Limb (tissue), 2 donors: Measurements from ENCODE around the gene ANO10.
"Not testable (repeated sequence)": the region's sequence is repeated elsewhere in the genome, so short reads cannot be mapped to it uniquely, and the experiment has no call there.

Experiments used
- DNase-seq, 2 donors: peaks; one replicate each; pipeline ENCODE4 v3.0.0-alpha.2; 2016; ENCODE audit errors: extremely low spot score in 2 of 2

Gene ANO10

GRCh38 chr3:43621656-43622432 lies at the start of gene ANO10:
Gene ANO10 (minus strand): TSS chr3:43622011. CDS start chr3:43605852, 16,159 bp downstream.
- peak; percentile 98 to 100 for DNase-seq

GRCh38 chr3:43670635-43671522 lies 49.1 kb upstream of the ANO10 start:
- DNase-seq: no peak

- DNase-seq: not testable (repeated sequence)
Measured at GRCh38 chr3:43665011-43665410, 43.2 kb upstream of the ANO10 start.

- DNase-seq: not testable (repeated sequence)
Measured at GRCh38 chr3:43661376-43661775, 39.6 kb upstream of the ANO10 start.

GRCh38 chr3:43659250-43659880 lies 37.6 kb upstream of the ANO10 start:
- no peak for DNase-seq

- DNase-seq: not testable (repeated sequence)
Measured at GRCh38 chr3:43656390-43656789, 34.6 kb upstream of the ANO10 start.

GRCh38 chr3:43650345-43650744 lies 28.5 kb upstream of the ANO10 start:
- DNase-seq: no peak

- no peak for DNase-seq
Measured at GRCh38 chr3:43649365-43649968, 27.7 kb upstream of the ANO10 start.

GRCh38 chr3:43648957-43649356 lies 27.1 kb upstream of the ANO10 start:
- no peak for DNase-seq

GRCh38 chr3:43647331-43648166 lies 25.7 kb upstream of the ANO10 start:
- DNase-seq: no peak

- DNase-seq: no peak
Measured at GRCh38 chr3:43644443-43644842, 22.6 kb upstream of the ANO10 start.

GRCh38 chr3:43641306-43642114 lies 19.7 kb upstream of the ANO10 start:
- DNase-seq: no peak

- DNase-seq: no peak
Measured at GRCh38 chr3:43640681-43641080, 18.9 kb upstream of the ANO10 start.

GRCh38 chr3:43638594-43639447 lies 17.0 kb upstream of the ANO10 start:
- no peak for DNase-seq

GRCh38 chr3:43637702-43638101 lies 15.9 kb upstream of the ANO10 start:
- DNase-seq: no peak

GRCh38 chr3:43632986-43633385 lies 11.2 kb upstream of the ANO10 start:
- DNase-seq: no peak

- peak in 1 of 2 donors; percentile 7 for DNase-seq
Measured at GRCh38 chr3:43632269-43632733, 10.5 kb upstream of the ANO10 start.

- DNase-seq: no peak
Measured at GRCh38 chr3:43629741-43630140, 7.9 kb upstream of the ANO10 start.

- DNase-seq: no peak
Measured at GRCh38 chr3:43629257-43629656, 7.4 kb upstream of the ANO10 start.
